HepG2 (cell line): Measurements from ENCODE around the gene TXNL4B. TPM values are rescaled to one million over a fixed set of nuclear protein-coding genes. Genes with fewer than 3 reads are reported as not detected.

ENCODE experiments used
- CEBPG ChIP-seq: IDR thresholded peaks from 2 replicates; pipeline ENCODE4 v1.6.1; 2016
- EHMT2 ChIP-seq: fragments of 200-600 bp; sonication (generic); IDR thresholded peaks from 2 replicates; pipeline ENCODE4 v1.7.0; 2017; ENCODE audit warnings: antibody characterized with exemption, low read depth, low read length, borderline replicate concordance
- EP300 ChIP-seq, 3 experiments: sonication (generic) in 1 of 3; formaldehyde crosslinking in 1 of 3; IDR thresholded peaks; 2 replicates each; pipeline versions ENCODE4 v1.5.1 to v1.6.1; 2011 to 2020; ENCODE audit warnings: low read depth in 2 of 3, low read length in 2 of 3, borderline replicate concordance in 1 of 3, improper control_type of control experiment in 1 of 3, mild to moderate bottlenecking in 1 of 3, missing genetic modification reagents in 1 of 3, moderate library complexity in 1 of 3
- NBN ChIP-seq: fragments of 450-650 bp; conservative IDR thresholded peaks from 2 replicates; pipeline ENCODE4 v1.6.1; 2017
- SMC3 ChIP-seq: IDR thresholded peaks from 2 replicates; pipeline ENCODE4 v1.6.1; 2011; ENCODE audit warnings: low read length, improper control_type of control experiment
- XRCC5 ChIP-seq: fragments of 200-400 bp; formaldehyde crosslinking; optimal IDR thresholded peaks from 2 replicates; pipeline ENCODE3; 2017; ENCODE audit warnings: mild to moderate bottlenecking, low read length
- polyA plus RNA-seq, 8 experiments: library from polyadenylated mRNA; depleted of rRNA in 3 of 8; stranded (reverse) in 7 of 8; unstranded in 1 of 8; fragments of >200 nt; fragmentation: Illumina TruSeq in 4 of 8; extraction: Trizol in 4 of 8; gene quantifications; 2 replicates each; pipeline versions ENCODE4 v1.2.1 to v1.2.3, GENCODE V29; 2011 to 2016; ENCODE audit warnings: low read depth in 4 of 8, missing spikeins in 1 of 8, mixed read lengths in 1 of 8; ENCODE audit not compliant: insufficient read depth in 1 of 8
- total RNA-seq, 5 experiments: library from RNA; depleted of rRNA; stranded (reverse); fragments of >200 nt; fragmentation: Illumina TruSeq; extraction: Trizol; gene quantifications; 2 replicates each; pipeline ENCODE4 v1.2.3, GENCODE V29; 2016; ENCODE audit warnings: low read depth in 1 of 5
- TF ChIP-seq, protein P1 (sequence below), 2 experiments: sonication (generic) in 1 of 2; formaldehyde crosslinking in 1 of 2; IDR thresholded peaks; 2 replicates each; pipeline versions ENCODE4 v1.4.0 to v1.6.1; 2016 to 2020; ENCODE audit warnings: borderline replicate concordance in 1 of 2, low read depth in 1 of 2, mild to moderate bottlenecking in 1 of 2, missing genetic modification reagents in 1 of 2
- TF ChIP-seq, protein P2 (sequence below): sonication (generic); formaldehyde crosslinking; IDR thresholded peaks from 2 replicates; pipeline ENCODE4 v1.8.0; 2022; ENCODE audit warnings: missing genetic modification reagents, low read depth, mild to moderate bottlenecking, borderline replicate concordance
- TF ChIP-seq, protein P3 (sequence below), 2 experiments: sonication (generic) in 1 of 2; formaldehyde crosslinking in 1 of 2; IDR thresholded peaks; 2 replicates each; pipeline versions ENCODE4 v1.6.1 to v1.9.0; 2014 to 2022; ENCODE audit warnings: antibody characterized with exemption in 1 of 2, borderline replicate concordance in 1 of 2, inconsistent platforms in 1 of 2, low read depth in 1 of 2, missing genetic modification reagents in 1 of 2
- TF ChIP-seq, protein P4 (sequence below): sonication (generic); formaldehyde crosslinking; IDR thresholded peaks from 2 replicates; pipeline ENCODE4 v1.4.0; 2020; ENCODE audit warnings: low read depth, missing genetic modification reagents

Gene TXNL4B
- total and polyA plus RNA-seq, 2 of the 13 experiments (the other 11 are each of a cell fraction or from before 2014, with no cell fraction given) = 17.4 to 18.3 TPM

DNA sequence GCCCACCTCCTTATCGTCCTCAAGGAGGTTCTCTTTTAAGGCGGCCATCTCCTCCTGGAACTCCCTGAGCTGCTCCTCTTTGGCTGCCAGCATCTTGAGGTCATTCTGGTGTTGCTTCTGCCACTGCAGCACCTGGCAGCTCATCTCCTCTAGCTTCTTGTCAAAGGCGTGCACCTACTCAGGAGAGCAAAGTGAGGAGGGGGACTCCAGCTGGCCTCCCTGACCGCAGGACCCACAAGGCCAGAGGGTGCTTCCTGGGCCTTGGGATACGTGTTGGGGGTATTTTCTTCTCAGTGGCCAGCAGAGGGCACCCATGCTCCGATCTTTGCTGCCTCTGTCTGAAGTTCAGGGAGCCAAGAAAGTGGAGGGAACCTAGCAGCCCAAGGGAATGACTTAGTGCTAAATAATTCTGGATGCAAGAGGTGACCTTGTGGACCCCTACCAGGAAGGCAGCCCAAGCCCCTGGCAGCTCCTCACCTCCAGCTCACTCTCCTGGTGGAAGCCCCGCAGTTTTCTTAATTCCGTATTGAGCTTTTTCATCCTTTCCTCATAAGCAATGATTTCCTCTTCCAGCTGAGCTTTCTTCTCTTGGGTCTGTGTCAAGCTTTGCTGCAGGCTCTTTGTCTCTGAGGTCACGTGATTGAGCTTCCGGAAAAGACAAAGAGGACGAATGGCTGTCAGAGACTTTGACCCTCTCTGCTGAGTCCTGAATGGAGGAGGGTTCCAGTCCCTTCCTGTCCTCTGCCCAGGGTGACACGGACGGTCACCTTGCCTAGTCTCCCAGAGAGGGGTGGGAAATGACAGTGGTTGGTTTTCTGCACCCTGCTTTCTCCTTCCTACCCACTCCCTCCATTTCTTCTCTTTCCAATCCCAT, 31.6 kb upstream of the TXNL4B start (continued):
- TF ChIP-seq, protein P1, sequence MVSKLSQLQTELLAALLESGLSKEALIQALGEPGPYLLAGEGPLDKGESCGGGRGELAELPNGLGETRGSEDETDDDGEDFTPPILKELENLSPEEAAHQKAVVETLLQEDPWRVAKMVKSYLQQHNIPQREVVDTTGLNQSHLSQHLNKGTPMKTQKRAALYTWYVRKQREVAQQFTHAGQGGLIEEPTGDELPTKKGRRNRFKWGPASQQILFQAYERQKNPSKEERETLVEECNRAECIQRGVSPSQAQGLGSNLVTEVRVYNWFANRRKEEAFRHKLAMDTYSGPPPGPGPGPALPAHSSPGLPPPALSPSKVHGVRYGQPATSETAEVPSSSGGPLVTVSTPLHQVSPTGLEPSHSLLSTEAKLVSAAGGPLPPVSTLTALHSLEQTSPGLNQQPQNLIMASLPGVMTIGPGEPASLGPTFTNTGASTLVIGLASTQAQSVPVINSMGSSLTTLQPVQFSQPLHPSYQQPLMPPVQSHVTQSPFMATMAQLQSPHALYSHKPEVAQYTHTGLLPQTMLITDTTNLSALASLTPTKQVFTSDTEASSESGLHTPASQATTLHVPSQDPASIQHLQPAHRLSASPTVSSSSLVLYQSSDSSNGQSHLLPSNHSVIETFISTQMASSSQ (IDR thresholded peaks at IDR 0.05; ENCODE audit: low read depth) = no peak
- TF ChIP-seq, protein P1 (CRISPR knock-in tag; IDR thresholded peaks at IDR 0.05; ENCODE audit: borderline replicate concordance) = 0 out of 2 replicates have a peak, but pooled peaks have one; percentile 33
- TF ChIP-seq XRCC5 (peak; percentile 89), EP300 (IDR thresholded peaks at IDR 0.05; ENCODE audit: low read depth in 2 of 2, low read length in 2 of 2) (peak in 1 of 2 experiments; percentile 17; a peak in 1 of 4 replicates), EP300 (CRISPR knock-in tag; IDR thresholded peaks at IDR 0.05; ENCODE audit: borderline replicate concordance) (no peak), SMC3 (peak; percentile 71), NBN (no peak), CEBPG (CRISPR knock-in tag) (no peak), EHMT2 (peak; percentile 67)
- TF ChIP-seq, protein P2, sequence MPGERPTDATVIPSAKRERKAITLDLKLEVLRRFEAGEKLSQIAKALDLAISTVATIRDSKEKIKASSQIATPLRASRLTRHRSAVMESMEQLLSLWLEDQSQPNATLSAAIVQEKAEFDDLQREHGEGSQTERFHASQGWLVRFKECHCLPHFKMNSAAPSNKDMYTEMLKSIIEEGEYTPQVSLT (CRISPR knock-in tag) = no peak
- TF ChIP-seq, protein P3, sequence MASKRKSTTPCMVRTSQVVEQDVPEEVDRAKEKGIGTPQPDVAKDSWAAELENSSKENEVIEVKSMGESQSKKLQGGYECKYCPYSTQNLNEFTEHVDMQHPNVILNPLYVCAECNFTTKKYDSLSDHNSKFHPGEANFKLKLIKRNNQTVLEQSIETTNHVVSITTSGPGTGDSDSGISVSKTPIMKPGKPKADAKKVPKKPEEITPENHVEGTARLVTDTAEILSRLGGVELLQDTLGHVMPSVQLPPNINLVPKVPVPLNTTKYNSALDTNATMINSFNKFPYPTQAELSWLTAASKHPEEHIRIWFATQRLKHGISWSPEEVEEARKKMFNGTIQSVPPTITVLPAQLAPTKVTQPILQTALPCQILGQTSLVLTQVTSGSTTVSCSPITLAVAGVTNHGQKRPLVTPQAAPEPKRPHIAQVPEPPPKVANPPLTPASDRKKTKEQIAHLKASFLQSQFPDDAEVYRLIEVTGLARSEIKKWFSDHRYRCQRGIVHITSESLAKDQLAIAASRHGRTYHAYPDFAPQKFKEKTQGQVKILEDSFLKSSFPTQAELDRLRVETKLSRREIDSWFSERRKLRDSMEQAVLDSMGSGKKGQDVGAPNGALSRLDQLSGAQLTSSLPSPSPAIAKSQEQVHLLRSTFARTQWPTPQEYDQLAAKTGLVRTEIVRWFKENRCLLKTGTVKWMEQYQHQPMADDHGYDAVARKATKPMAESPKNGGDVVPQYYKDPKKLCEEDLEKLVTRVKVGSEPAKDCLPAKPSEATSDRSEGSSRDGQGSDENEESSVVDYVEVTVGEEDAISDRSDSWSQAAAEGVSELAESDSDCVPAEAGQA (IDR thresholded peaks at IDR 0.05; ENCODE audit: low read depth) = 0 out of 2 replicates have a peak, but pooled peaks have one; percentile 18
- TF ChIP-seq, protein P3 (CRISPR knock-in tag; IDR thresholded peaks at IDR 0.05; ENCODE audit: borderline replicate concordance) = no peak
- TF ChIP-seq, protein P4, sequence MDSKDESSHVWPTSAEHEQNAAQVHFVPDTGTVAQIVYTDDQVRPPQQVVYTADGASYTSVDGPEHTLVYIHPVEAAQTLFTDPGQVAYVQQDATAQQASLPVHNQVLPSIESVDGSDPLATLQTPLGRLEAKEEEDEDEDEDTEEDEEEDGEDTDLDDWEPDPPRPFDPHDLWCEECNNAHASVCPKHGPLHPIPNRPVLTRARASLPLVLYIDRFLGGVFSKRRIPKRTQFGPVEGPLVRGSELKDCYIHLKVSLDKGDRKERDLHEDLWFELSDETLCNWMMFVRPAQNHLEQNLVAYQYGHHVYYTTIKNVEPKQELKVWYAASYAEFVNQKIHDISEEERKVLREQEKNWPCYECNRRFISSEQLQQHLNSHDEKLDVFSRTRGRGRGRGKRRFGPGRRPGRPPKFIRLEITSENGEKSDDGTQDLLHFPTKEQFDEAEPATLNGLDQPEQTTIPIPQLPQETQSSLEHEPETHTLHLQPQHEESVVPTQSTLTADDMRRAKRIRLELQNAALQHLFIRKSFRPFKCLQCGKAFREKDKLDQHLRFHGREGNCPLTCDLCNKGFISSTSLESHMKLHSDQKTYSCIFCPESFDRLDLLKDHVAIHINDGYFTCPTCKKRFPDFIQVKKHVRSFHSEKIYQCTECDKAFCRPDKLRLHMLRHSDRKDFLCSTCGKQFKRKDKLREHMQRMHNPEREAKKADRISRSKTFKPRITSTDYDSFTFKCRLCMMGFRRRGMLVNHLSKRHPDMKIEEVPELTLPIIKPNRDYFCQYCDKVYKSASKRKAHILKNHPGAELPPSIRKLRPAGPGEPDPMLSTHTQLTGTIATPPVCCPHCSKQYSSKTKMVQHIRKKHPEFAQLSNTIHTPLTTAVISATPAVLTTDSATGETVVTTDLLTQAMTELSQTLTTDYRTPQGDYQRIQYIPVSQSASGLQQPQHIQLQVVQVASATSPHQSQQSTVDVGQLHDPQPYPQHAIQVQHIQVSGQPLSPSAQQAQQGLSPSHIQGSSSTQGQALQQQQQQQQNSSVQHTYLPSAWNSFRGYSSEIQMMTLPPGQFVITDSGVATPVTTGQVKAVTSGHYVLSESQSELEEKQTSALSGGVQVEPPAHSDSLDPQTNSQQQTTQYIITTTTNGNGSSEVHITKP = no peak
